CD4-positive, alpha-beta T cell (primary cell): ENCODE measurements around the gene UPK1A. TPM values are rescaled to one million over a fixed set of nuclear protein-coding genes. Genes with fewer than 3 reads are reported as not detected.

ENCODE experiments used
- ATAC-seq: fragments of 200-7000 bp; cut with Tn5 transposase; one replicate; pipeline ENCODE4 v1.10.0; 2022; ENCODE audit warnings: mild to moderate bottlenecking; ENCODE audit not compliant: poor library complexity
- CTCF ChIA-PET: fragments of 350-600 bp; sonication (Branson Sonifier 250); formaldehyde crosslinking; loops from one replicate; lab custom pipeline; 2021; ENCODE audit warnings: antibody characterized with exemption, inconsistent platforms; lab: Charles Lee
- POLR2A ChIA-PET: fragments of 350-600 bp; sonication (Branson Sonifier 250); formaldehyde crosslinking; loops from one replicate; lab custom pipeline; 2021; ENCODE audit warnings: antibody characterized with exemption, inconsistent platforms; lab: Charles Lee
- DNase-seq, 14 experiments: peaks; one replicate each; pipeline ENCODE4 v3.0.0-alpha.2; 2013 to 2020; ENCODE audit warnings: mixed read lengths in 2 of 14
- H3K27ac ChIP-seq, 2 donors: one replicate each; pipeline versions ENCODE4 v1.5.1 to v1.7.0; 2013; ENCODE audit warnings: low read length in 2 of 2, low read depth in 1 of 2, mild to moderate bottlenecking in 1 of 2
- H3K27me3 ChIP-seq, 2 experiments: 1 replicate in 1 of 2; 2 replicates in 1 of 2; pipeline versions ENCODE4 v1.6.1 to v1.7.0; 2013; ENCODE audit warnings: low read length in 2 of 2, control low read depth in 1 of 2, mild to moderate bottlenecking in 1 of 2, moderate library complexity in 1 of 2; ENCODE audit not compliant: insufficient read depth in 2 of 2, control insufficient read depth in 1 of 2
- H3K36me3 ChIP-seq: one replicate; pipeline ENCODE4 v1.6.1; 2013; ENCODE audit warnings: low read length, control low read depth; ENCODE audit not compliant: insufficient read depth
- H3K4me1 ChIP-seq: one replicate; pipeline ENCODE4 v1.6.1; 2013; ENCODE audit warnings: low read length, control low read depth; ENCODE audit not compliant: insufficient read depth
- H3K4me3 ChIP-seq: one replicate; pipeline ENCODE4 v1.5.1; 2013; ENCODE audit warnings: mild to moderate bottlenecking, low read length, moderate library complexity
- H3K9me3 ChIP-seq, 2 experiments: 1 replicate in 1 of 2; 2 replicates in 1 of 2; pipeline versions ENCODE4 v1.6.1 to v1.7.0; 2013; ENCODE audit warnings: low read length in 2 of 2, mild to moderate bottlenecking in 2 of 2, control low read depth in 1 of 2, moderate library complexity in 1 of 2; ENCODE audit not compliant: control insufficient read depth in 1 of 2, insufficient read depth in 1 of 2
- H3K27ac Mint-ChIP-seq: one replicate; pipeline ENCODE4 v1.8.0; 2020; ENCODE audit warnings: mixed read lengths
- H3K27me3 Mint-ChIP-seq: one replicate; pipeline ENCODE4 v1.8.0; 2021; ENCODE audit warnings: mixed read lengths
- H3K36me3 Mint-ChIP-seq: one replicate; pipeline ENCODE4 v1.8.0; 2021; ENCODE audit warnings: low read depth, mixed read lengths
- H3K4me1 Mint-ChIP-seq: one replicate; pipeline ENCODE4 v1.8.0; 2021; ENCODE audit warnings: low read depth, mixed read lengths
- H3K4me3 Mint-ChIP-seq: one replicate; pipeline ENCODE4 v1.8.0; 2020; ENCODE audit warnings: mild to moderate bottlenecking, mixed read lengths
- H3K9me3 Mint-ChIP-seq: one replicate; pipeline ENCODE4 v1.8.0; 2020; ENCODE audit warnings: mixed read lengths
- CTCF ChIP-seq: fragments of 200-600 bp; IDR thresholded peaks from one replicate; pipeline ENCODE4 v1.8.0; 2022; ENCODE audit warnings: antibody characterized with exemption, mild to moderate bottlenecking
- intact Hi-C, 2 experiments: fragments of 100-400 bp; cut with DNase I in 1 of 2; cut with micrococcal nuclease in 1 of 2; formaldehyde crosslinking; loops; one replicate each; pipeline versions ENCODE4 v1.15.1 to v1.9.0; 2023 to 2025; cut with DNase I, micrococcal nuclease
- polyA plus RNA-seq, 2 donors: library from polyadenylated mRNA; unstranded; fragments of 120-200 nt; gene quantifications; one replicate each; pipeline ENCODE4 v1.2.1, GENCODE V29; 2013
- total RNA-seq, 174 experiments: library from RNA in 2 of 174; stranded (reverse) in 2 of 174; gene quantifications; one replicate each; pipeline ENCODE4 v1.2.3 and lab custom pipeline; 2021 to 2026

Gene UPK1A
- under 1 TPM; 0.36 to 0.47 TPM for total RNA-seq
- 0.11 TPM for polyA plus RNA-seq (2013, experiment 1 of 2)
- polyA plus RNA-seq (2013, experiment 2 of 2) = 0.19 TPM
- 0 to 1.1 (median 0.22) reads per million in 172 experiments for total RNA-seq (lab: John Stamatoyannopoulos, UW)

GRCh38 chr19:35666251-35666913, at the start of gene UPK1A:
TSS of gene UPK1A (plus strand) at chr19:35666517. CDS start at chr19:35666813, 296 bp downstream.
- peaks cover 4 to 6% of the 10 kb centered on the region in 2 experiments for H3K27me3 ChIP-seq
- H3K9me3 ChIP-seq = no peaks in the 10 kb centered on the region
- ATAC-seq (no peak), DNase-seq (no peak)
- Mint-ChIP-seq H3K9me3 (no peaks in the 10 kb centered on the region), H3K4me3 (no peak within 1 kb of the TSS), H3K36me3 (peaks cover 30% of the 10 kb centered on the region), H3K27me3 (peaks cover 6% of the 10 kb centered on the region), H3K4me1 (no peaks in the 10 kb centered on the region), H3K27ac (no peak within 1 kb of the TSS)
- TF ChIP-seq CTCF = no peak
- intact Hi-C loops = no loop called here
- ChIA-PET CTCF (no interaction called here), POLR2A (no interaction called here)
- peaks cover 24% of the 10 kb centered on the region for H3K36me3 ChIP-seq
- H3K27ac ChIP-seq = no peak within 1 kb of the TSS
- no peaks in the 10 kb centered on the region for H3K4me1 ChIP-seq
- H3K4me3 ChIP-seq = no peak within 1 kb of the TSS

- TF ChIP-seq CTCF = no peak
- peaks cover 26% of the 10 kb centered on the region for H3K36me3 Mint-ChIP-seq
- CTCF ChIA-PET = no interaction called here
- peaks cover 36% of the 10 kb centered on the region for H3K36me3 ChIP-seq
- no peak overlapping the region for H3K27ac ChIP-seq
- intact Hi-C loops = no loop called here
- no peaks in the 10 kb centered on the region for H3K9me3 Mint-ChIP-seq
- H3K4me3 ChIP-seq = no peak overlapping the region
- no peak overlapping the region for H3K27ac Mint-ChIP-seq
- ATAC-seq = no peak
- no peak for DNase-seq
- H3K27me3 ChIP-seq = no peaks in the 10 kb centered on the region
- H3K9me3 ChIP-seq = no peaks in the 10 kb centered on the region
- H3K4me1 Mint-ChIP-seq = no peaks in the 10 kb centered on the region
- no peak overlapping the region for H3K4me3 Mint-ChIP-seq
- no peaks in the 10 kb centered on the region for H3K27me3 Mint-ChIP-seq
- POLR2A ChIA-PET = no interaction called here
- H3K4me1 ChIP-seq = no peaks in the 10 kb centered on the region
Observed at GRCh38 chr19:35618857-35619256, 47.5 kb upstream of the UPK1A start.

GRCh38 chr19:35619290-35619923, 46.9 kb upstream of the UPK1A start:
- no peak overlapping the region for H3K4me3 ChIP-seq
- no peak for TF ChIP-seq CTCF
- no peaks in the 10 kb centered on the region for H3K27me3 ChIP-seq
- H3K4me1 ChIP-seq = no peaks in the 10 kb centered on the region
- CTCF ChIA-PET = no interaction called here
- DNase-seq = no peak
- H3K27ac ChIP-seq = no peak overlapping the region
- no peak overlapping the region for H3K4me3 Mint-ChIP-seq
- intact Hi-C loops = no loop called here
- H3K27me3 Mint-ChIP-seq = no peaks in the 10 kb centered on the region
- H3K9me3 Mint-ChIP-seq = no peaks in the 10 kb centered on the region
- peaks cover 36% of the 10 kb centered on the region for H3K36me3 ChIP-seq
- ATAC-seq = no peak
- H3K4me1 Mint-ChIP-seq = no peaks in the 10 kb centered on the region
- POLR2A ChIA-PET = no interaction called here
- no peak overlapping the region for H3K27ac Mint-ChIP-seq
- H3K9me3 ChIP-seq = no peaks in the 10 kb centered on the region
- H3K36me3 Mint-ChIP-seq = peaks cover 26% of the 10 kb centered on the region
